NCI-H345 (cell line): ENCODE data around the gene SNED1.

Experiments used
- DNase-seq: peaks from one replicate; lab custom pipeline; 2025; lab: John Stamatoyannopoulos, UW

The SNED1 gene

GRCh38 chr2:241030333-241030680 lies 31.9 kb downstream of the SNED1 start:
- no peak for DNase-seq

- DNase-seq, result no peak
Observed at GRCh38 chr2:241030883-241031282, 32.5 kb downstream of the SNED1 start.

- DNase-seq, result no peak
Observed at GRCh38 chr2:241031436-241032165, 33.2 kb downstream of the SNED1 start.

GRCh38 chr2:241033336-241033987 lies 35.0 kb downstream of the SNED1 start:
- no peak for DNase-seq

GRCh38 chr2:241033994-241034393 lies 35.6 kb downstream of the SNED1 start:
- DNase-seq, result no peak

- DNase-seq, result no peak
Observed at GRCh38 chr2:241034490-241035141, 36.2 kb downstream of the SNED1 start.

- DNase-seq, result no peak
Observed at GRCh38 chr2:241035142-241035817, 36.9 kb downstream of the SNED1 start.

- DNase-seq, result no peak
Observed at GRCh38 chr2:241035818-241036396, 37.5 kb downstream of the SNED1 start.

GRCh38 chr2:241036397-241036963 lies 38.1 kb downstream of the SNED1 start:
- peak; percentile 47 for DNase-seq

GRCh38 chr2:241036964-241037421 lies 38.6 kb downstream of the SNED1 start:
- DNase-seq, result no peak

GRCh38 chr2:241037498-241037897 lies 39.1 kb downstream of the SNED1 start:
- no peak for DNase-seq

- no peak for DNase-seq
Observed at GRCh38 chr2:241038374-241039180, 40.2 kb downstream of the SNED1 start.

- no peak for DNase-seq
Observed at GRCh38 chr2:241039416-241039815, 41.0 kb downstream of the SNED1 start.

GRCh38 chr2:241040081-241040803 lies 41.8 kb downstream of the SNED1 start:
- no peak for DNase-seq

- no peak for DNase-seq
Observed at GRCh38 chr2:241041589-241042158, 43.3 kb downstream of the SNED1 start.

- no peak for DNase-seq
Observed at GRCh38 chr2:241043581-241043980, 45.2 kb downstream of the SNED1 start.

- no peak for DNase-seq
Observed at GRCh38 chr2:241047253-241048010, 49.0 kb downstream of the SNED1 start.

GRCh38 chr2:241048149-241048948 lies 49.9 kb downstream of the SNED1 start:
- DNase-seq, result no peak
